Colonic mucosa (tissue), 4 donors: ENCODE measurements around the gene ARSB. TPM values are rescaled to one million over a fixed set of nuclear protein-coding genes. Genes with fewer than 3 reads are reported as not detected.

Experiments
- DNase-seq: peaks from one replicate; pipeline ENCODE4 v3.0.0-alpha.2; 2020
- H3K27ac ChIP-seq: fragments of 200-600 bp; one replicate; pipeline ENCODE4 v1.8.0; 2021
- H3K27me3 ChIP-seq: fragments of 200-600 bp; one replicate; pipeline ENCODE4 v1.8.0; 2021
- H3K36me3 ChIP-seq: fragments of 200-600 bp; one replicate; pipeline ENCODE4 v1.8.0; 2021
- H3K4me1 ChIP-seq: fragments of 200-600 bp; one replicate; pipeline ENCODE4 v1.8.0; 2021; ENCODE audit warnings: mild to moderate bottlenecking
- H3K4me3 ChIP-seq: fragments of 200-600 bp; one replicate; pipeline ENCODE4 v1.8.0; 2021
- H3K9ac ChIP-seq, 2 donors: one replicate each; pipeline ENCODE4 v1.7.0; 2013; ENCODE audit warnings: control low read depth in 2 of 2, low read depth in 2 of 2, low read length in 2 of 2
- H3K9me3 ChIP-seq: fragments of 200-600 bp; one replicate; pipeline ENCODE4 v1.8.0; 2021
- intact Hi-C: fragments of 100-400 bp; cut with DNase I; formaldehyde crosslinking; loops from one replicate; pipeline ENCODE4 v1.14.1; 2022
- total RNA-seq, 2 donors: library from RNA; stranded (reverse); fragmentation: NEBNext Ultra II Directional in 1 of 2; extraction: Animal tissue kit (Norgen Biotek cat#: 25700) in 1 of 2; gene quantifications; one replicate each; pipeline ENCODE4 v1.2.1, GENCODE V29; 2021
- TF ChIP-seq, protein P1 (sequence below): fragments of 200-600 bp; IDR thresholded peaks from one replicate; pipeline ENCODE4 v1.8.0; 2022; ENCODE audit warnings: antibody characterized with exemption, mild to moderate bottlenecking
- donor health status: healthy.
- donor health status: DM: no; HTN: no; CAD: no.
- donor health status: DM: no; HTN: no; CAD: no.

The ARSB gene
- total RNA-seq, 2 donors from 2014 or later, result 10.1 to 11.4 TPM

DNA sequence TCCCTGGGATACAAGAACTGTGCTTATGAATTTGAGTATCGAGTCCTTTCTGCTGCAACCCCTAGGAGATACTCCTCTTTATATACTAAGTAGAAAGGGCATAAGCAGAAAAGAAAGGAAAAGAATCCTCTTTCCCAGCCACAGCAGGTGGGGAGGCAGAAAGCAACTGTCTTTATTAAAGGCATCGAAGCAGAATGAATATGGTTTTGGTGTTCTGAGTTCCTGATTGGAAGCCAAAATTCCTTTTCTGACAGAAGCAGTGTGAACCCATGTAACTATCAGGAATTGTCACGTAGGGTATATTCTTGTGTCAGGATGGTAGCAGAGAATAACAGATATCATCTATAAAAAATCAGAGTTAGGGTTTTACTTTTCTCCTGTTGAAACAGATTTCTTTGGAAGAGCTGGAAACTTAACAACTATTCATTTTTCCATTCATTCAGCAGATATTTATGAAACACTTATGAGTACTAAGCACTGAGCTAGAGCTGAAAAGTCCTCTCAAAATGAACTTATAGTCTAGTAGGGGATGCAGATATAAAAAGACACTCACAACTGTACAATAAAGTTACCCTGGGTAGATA is 240.1 kb downstream of the ARSB start:
- Histone ChIP-seq H3K9me3 (no peaks in the 10 kb centered on the region), H3K9ac (no peak overlapping the region), H3K4me1 (no peaks in the 10 kb centered on the region), H3K27ac (no peak overlapping the region), H3K36me3 (no peaks in the 10 kb centered on the region), H3K27me3 (no peaks in the 10 kb centered on the region), H3K4me3 (no peak overlapping the region)
- TF ChIP-seq, protein P1, sequence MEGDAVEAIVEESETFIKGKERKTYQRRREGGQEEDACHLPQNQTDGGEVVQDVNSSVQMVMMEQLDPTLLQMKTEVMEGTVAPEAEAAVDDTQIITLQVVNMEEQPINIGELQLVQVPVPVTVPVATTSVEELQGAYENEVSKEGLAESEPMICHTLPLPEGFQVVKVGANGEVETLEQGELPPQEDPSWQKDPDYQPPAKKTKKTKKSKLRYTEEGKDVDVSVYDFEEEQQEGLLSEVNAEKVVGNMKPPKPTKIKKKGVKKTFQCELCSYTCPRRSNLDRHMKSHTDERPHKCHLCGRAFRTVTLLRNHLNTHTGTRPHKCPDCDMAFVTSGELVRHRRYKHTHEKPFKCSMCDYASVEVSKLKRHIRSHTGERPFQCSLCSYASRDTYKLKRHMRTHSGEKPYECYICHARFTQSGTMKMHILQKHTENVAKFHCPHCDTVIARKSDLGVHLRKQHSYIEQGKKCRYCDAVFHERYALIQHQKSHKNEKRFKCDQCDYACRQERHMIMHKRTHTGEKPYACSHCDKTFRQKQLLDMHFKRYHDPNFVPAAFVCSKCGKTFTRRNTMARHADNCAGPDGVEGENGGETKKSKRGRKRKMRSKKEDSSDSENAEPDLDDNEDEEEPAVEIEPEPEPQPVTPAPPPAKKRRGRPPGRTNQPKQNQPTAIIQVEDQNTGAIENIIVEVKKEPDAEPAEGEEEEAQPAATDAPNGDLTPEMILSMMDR, result no peak
- intact Hi-C loops, result no loop called here
- DNase-seq, result no peak

DNA sequence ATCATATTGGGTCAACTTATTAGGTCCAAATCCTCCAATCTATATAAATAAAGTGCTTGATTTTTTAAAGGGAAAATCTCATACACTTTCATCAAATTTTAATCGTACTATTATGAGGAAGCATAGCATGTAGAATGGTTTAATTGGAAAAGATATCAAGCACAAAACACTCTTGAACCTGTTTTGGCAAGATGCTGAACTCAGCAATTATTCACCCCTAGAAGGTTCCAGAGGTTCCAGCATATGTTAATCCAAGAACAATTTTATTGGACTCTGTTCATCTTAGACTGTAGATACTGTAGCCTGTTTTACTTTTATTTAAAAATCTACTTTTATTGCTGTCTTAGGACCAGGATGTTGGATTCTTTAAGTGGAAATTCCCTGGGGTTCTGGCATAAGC is 244.1 kb downstream of the ARSB start:
- H3K27ac ChIP-seq, result no peak overlapping the region

DNA sequence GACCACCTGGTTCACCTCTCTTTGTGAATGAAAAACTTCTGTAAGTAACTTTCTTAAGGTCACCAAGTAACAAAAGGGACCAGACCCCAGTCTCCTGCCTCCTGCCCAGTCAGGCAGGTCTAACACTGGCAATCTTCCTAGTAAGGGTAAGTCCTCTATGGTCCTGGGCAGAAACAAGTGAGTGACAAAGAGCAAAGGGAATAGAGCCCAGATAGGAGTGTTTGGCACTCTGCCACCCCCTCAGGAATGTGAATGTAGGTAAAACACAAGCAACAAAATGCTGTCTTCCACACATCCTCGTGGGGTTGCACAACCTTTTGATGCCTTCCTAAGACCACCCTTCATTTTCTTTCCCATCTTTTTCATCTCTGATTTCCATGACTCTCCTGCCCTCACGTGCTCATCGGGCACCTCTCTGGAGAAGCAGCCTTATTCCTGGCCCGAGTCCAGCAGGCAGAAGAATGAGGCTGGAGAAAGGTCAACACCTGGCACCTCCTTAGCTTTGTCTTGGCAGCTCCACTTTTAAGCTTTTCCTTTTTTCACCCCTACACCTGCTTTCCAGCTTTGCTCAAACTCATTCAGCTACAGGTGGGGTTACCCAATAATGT is 246.3 kb downstream of the ARSB start:
- no peak overlapping the region for H3K27ac ChIP-seq
- H3K4me3 ChIP-seq, result no peak overlapping the region
- no peaks in the 10 kb centered on the region for H3K36me3 ChIP-seq
- H3K9ac ChIP-seq, result no peak overlapping the region
- no peaks in the 10 kb centered on the region for H3K9me3 ChIP-seq
- DNase-seq, result peak; percentile 36
- intact Hi-C loops, result no loop called here
- TF ChIP-seq, protein P1, result no peak
- no peaks in the 10 kb centered on the region for H3K4me1 ChIP-seq
- no peaks in the 10 kb centered on the region for H3K27me3 ChIP-seq

More for the DNA sequence above, 244.1 kb downstream of the ARSB start:
- Histone ChIP-seq H3K9ac (no peak overlapping the region), H3K36me3 (no peaks in the 10 kb centered on the region), H3K27me3 (no peaks in the 10 kb centered on the region), H3K4me1 (no peaks in the 10 kb centered on the region), H3K9me3 (no peaks in the 10 kb centered on the region), H3K4me3 (no peak overlapping the region)
- TF ChIP-seq, protein P1, result no peak
- intact Hi-C loops, result no loop called here
- no peak for DNase-seq

DNA sequence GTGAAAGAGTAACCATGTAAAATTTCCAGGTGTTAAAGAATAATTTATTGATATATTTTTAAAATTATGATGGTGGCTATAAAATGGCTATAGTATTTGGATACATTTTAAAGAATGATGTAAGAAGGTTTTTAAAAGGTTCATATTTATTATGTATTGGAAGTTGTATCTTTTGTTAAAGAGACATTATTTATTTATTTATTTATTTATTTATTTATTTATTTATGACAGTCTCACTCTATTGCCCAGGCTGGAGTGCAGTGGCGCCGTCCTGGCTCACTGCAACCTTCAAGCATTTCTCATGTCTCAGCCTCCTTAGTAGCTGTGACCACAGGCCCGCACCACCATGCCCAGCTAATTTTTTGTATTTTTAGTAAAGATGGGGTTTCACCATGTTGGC is 247.0 kb downstream of the ARSB start:
- Histone ChIP-seq H3K36me3 (no peaks in the 10 kb centered on the region), H3K27ac (no peak overlapping the region), H3K9me3 (no peaks in the 10 kb centered on the region), H3K4me3 (no peak overlapping the region), H3K9ac (no peak overlapping the region), H3K4me1 (no peaks in the 10 kb centered on the region), H3K27me3 (no peaks in the 10 kb centered on the region)
- TF ChIP-seq, protein P1, result no peak
- intact Hi-C loops, result no loop called here
- no peak for DNase-seq

DNA sequence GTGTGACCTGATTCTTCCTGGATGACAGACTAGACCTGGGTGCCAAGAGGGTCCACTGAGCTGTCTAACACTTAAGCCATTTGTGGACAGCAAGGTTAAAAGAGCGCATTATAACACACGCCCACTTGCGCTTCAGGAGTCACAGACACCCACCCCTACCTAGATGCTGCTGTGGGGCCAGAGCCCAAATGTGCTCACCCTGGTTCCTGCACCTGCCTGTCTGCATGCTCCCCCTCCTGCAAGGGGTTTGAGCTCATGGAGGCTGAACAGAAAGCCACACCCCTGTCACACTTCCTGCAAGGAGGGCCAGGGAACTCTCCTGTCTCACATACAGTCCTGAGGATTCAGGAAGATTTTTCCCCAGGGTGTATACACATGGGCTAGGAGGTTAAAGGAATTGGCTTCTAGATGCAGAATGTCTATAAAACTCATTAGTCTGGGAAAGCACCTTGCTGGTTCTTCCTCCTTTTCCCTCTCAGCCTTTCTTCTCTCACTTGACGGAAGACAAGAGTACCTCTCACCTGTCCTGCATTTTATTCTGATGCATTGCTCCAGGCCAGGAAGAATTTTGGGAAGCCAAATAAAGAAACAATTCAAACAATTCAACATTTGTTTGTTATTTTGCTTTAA is 249.2 kb downstream of the ARSB start:
- no peak overlapping the region for H3K9ac ChIP-seq
- no peaks in the 10 kb centered on the region for H3K27me3 ChIP-seq
- H3K36me3 ChIP-seq, result no peaks in the 10 kb centered on the region
- no peak overlapping the region for H3K4me3 ChIP-seq
- no peaks in the 10 kb centered on the region for H3K9me3 ChIP-seq
- TF ChIP-seq, protein P1, result no peak
- intact Hi-C loops, result no loop called here
- no peaks in the 10 kb centered on the region for H3K4me1 ChIP-seq
- DNase-seq, result no peak
- H3K27ac ChIP-seq, result no peak overlapping the region
